LNCAP (cell line): Measurements from ENCODE around the gene EFCAB12.
A peak's percentile ranks its signal among the peaks of the same experiment; 100 is the strongest.

Experiments used
- TF ChIP-seq, protein P1 (sequence below): fragments of 450-650 bp; IDR thresholded peaks from 2 replicates; pipeline ENCODE4 v1.5.1; 2017; ENCODE audit warnings: mild to moderate bottlenecking

EFCAB12 gene

GRCh38 chr3:129409541-129409940 is 18.9 kb downstream of the EFCAB12 start:
- TF ChIP-seq, protein P1, sequence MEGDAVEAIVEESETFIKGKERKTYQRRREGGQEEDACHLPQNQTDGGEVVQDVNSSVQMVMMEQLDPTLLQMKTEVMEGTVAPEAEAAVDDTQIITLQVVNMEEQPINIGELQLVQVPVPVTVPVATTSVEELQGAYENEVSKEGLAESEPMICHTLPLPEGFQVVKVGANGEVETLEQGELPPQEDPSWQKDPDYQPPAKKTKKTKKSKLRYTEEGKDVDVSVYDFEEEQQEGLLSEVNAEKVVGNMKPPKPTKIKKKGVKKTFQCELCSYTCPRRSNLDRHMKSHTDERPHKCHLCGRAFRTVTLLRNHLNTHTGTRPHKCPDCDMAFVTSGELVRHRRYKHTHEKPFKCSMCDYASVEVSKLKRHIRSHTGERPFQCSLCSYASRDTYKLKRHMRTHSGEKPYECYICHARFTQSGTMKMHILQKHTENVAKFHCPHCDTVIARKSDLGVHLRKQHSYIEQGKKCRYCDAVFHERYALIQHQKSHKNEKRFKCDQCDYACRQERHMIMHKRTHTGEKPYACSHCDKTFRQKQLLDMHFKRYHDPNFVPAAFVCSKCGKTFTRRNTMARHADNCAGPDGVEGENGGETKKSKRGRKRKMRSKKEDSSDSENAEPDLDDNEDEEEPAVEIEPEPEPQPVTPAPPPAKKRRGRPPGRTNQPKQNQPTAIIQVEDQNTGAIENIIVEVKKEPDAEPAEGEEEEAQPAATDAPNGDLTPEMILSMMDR: no peak

GRCh38 chr3:129404610-129405009 is 23.8 kb downstream of the EFCAB12 start:
- TF ChIP-seq, protein P1: no peak

DNA sequence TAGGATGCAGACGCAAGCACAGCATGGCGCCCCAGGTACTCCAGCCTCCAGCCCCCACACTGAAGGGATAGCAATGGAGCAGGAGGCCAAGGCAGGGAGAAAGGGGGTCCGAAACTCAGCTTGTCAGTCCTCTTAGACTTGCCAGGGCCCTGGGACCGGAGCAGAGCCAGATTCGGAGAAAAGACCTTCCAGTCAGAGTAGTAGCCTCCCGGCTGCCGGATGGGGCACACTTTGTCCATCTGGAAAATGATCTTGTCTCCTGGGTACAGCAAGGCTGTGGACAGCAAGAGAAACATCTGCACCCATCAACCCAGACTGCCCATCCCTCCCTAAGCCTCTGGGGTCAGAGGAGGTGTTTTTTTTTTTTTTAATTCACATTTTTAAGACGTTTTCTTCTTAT is 24.3 kb downstream of the EFCAB12 start:
- TF ChIP-seq, protein P1: no peak

DNA sequence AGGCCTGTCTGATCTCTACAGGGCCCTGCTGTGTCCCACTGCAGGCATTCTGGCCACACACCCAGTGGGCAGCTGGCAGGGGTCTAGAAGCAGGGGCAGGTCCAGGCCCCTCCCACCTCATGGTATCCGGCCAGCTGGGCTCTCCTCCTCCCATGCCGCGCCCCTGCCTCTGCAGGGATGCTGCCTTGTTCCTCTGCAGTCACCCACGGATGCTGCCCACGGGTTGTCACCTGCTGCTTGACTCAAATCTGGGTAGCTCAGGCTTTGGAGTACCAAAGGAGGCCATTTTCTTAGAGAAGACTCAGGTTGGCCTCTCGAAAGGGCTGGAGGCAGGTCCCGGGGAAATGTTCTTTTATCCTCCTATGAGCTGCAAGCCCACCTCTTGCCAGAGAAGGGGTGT is 25.0 kb downstream of the EFCAB12 start:
- TF ChIP-seq, protein P1: no peak

DNA sequence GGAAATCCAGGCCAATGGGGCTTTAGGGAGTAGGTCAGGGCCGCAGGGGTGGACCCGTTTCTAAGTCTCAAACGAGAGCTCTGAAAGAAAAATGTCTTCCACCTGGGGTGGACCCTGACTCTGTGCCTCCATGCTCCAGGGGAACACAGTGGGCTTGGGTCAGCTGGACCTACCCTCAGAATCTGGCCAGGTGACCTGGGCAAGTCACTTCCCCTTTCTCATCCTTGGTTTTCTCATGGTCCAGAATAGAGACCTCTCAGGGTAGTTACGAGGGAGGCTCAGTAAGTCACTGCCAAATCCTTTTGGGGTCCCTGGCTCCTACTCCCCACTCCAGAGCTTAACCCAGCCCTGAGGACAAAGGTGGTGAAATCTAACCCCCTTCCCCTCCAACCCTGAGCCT is 25.8 kb downstream of the EFCAB12 start:
- TF ChIP-seq, protein P1: no peak

DNA sequence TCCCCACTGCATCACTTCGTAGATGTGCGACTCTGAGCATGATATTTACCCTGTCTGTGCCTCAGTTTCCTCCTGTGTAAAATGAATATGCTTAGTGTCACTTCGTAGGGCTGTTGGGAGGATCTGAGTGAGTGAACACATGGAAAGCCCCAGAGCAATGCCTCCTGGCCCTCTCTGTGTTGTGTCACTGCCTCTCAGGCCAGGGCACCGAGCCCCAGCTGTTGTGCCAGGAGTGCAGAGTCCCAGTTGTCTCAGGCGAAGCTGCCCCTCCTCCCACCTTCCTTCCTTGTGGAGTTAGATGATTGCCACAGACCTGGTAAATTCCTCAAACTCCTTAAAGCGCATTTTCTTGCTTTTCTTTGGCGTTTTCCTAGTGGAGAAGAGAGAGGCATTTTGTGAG is 26.2 kb downstream of the EFCAB12 start:
- TF ChIP-seq, protein P1: no peak

DNA sequence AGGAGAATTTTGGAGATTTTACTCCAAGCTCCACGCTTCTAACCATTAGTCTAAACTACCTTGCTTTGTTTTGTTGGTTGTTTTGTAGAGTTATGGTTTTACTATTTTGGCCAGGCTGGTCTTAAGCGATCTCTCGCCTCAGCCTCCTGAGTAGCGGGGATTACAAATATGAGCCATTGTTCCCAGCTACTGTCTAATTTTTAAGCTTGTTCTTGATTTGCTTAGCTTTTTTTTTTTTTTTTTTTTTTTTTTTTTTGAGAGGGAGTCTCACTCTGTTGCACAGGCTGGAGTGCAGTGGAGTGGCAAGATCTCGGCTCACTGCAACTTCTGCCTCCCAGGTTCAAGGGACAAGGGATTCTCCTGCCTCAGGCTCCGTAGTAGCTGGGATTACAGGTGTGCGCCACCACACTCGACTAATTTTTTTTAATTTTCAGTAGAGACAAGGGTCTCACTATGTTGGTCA is 28.5 kb downstream of the EFCAB12 start:
- TF ChIP-seq, protein P1: no peak

DNA sequence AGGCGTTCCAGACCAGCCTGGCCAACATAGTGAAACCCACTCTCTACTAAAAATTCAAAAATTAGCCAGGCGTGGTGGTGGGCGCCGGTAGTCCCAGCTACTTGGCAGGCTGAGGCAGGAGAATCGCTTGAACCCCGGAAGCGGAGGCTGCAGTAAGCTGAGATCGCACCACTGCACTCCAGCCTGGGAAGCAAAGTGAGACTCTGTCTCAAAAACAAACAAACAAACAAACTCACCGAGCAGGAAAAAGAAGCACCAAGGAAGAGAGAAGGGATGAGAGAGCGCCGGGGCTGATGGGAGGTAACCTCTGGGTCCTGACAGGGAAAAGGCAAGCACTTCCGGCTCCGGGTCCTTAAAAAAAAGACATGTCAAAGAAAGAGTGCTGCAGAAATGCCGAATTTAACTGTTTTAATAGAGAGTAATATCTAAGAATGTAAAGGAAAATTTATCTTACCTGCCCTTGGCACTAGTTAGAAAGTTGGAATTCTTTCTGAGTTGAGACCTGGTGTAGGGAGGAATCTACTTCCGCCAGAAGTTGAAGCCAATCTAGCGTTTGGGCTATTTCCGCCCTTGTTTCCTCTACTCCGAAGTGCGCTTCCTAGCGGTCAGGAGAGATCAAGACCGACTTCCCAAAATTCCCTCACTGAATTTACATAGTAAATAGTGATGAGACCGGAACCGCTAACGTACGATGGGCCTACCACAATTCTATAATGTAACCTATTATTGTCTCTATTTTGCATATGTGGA is 29.1 kb downstream of the EFCAB12 start:
- TF ChIP-seq, protein P1: peak; percentile 89
